Left ventricle myocardium inferior (tissue), 1 donor: ENCODE results near the gene TREML1. TPM values are rescaled to one million over a fixed set of nuclear protein-coding genes. Genes with fewer than 3 reads are reported as not detected.
A peak's percentile ranks its signal among the peaks of the same experiment; 100 is the strongest.

Experiments used
- DNase-seq: peaks from one replicate; pipeline ENCODE4 v3.0.0-alpha.2; 2020
- H3K27ac ChIP-seq: fragments of 200-600 bp; replicated peaks from 2 replicates; pipeline ENCODE4 v1.8.0; 2021
- H3K27me3 ChIP-seq: fragments of 200-600 bp; 2 replicates; pipeline ENCODE4 v1.8.0; 2021; ENCODE audit warnings: low read depth
- H3K36me3 ChIP-seq: fragments of 200-600 bp; 2 replicates; pipeline ENCODE4 v1.8.0; 2021
- H3K4me1 ChIP-seq: fragments of 200-600 bp; 2 replicates; pipeline ENCODE4 v1.8.0; 2021
- H3K4me3 ChIP-seq: fragments of 200-600 bp; 2 replicates; pipeline ENCODE4 v1.8.0; 2021; ENCODE audit warnings: mild to moderate bottlenecking, moderate library complexity
- H3K9me3 ChIP-seq: fragments of 200-600 bp; replicated peaks from 2 replicates; pipeline ENCODE4 v1.8.0; 2021
- CTCF ChIP-seq: fragments of 200-600 bp; IDR thresholded peaks from 2 replicates; pipeline ENCODE4 v1.8.0; 2021; ENCODE audit warnings: antibody characterized with exemption, mild to moderate bottlenecking, borderline replicate concordance
- intact Hi-C: fragments of 100-400 bp; cut with micrococcal nuclease; formaldehyde crosslinking; loops from one replicate; pipeline ENCODE4 v1.11.0; 2022
- total RNA-seq: library from RNA; stranded (reverse); fragmentation: NEBNext Ultra II Directional; extraction: Animal tissue kit (Norgen Biotek cat#: 25700); gene quantifications from one replicate; pipeline ENCODE4 v1.2.1, GENCODE V29; 2021
- donor health status: DM: no; HTN: yes; CAD: no; lungs with severe emphysema.

TREML1 gene
- total RNA-seq, 1 donor from 2014 or later = not detected

- Histone ChIP-seq H3K9me3 (no peaks in the 10 kb centered on the region), H3K4me1 (peaks cover 5% of the 10 kb centered on the region), H3K36me3 (peaks cover 19% of the 10 kb centered on the region), H3K27me3 (no peaks in the 10 kb centered on the region), H3K27ac (no peak overlapping the region), H3K4me3 (no peak overlapping the region)
- intact Hi-C loops = no loop called here
- DNase-seq = no peak
- TF ChIP-seq CTCF = no peak
These were observed 50.3 kb downstream of the TREML1 start for GRCh38 chr6:41103847-41104246.

GRCh38 chr6:41100871-41101287 lies 53.3 kb downstream of the TREML1 start:
- Histone ChIP-seq H3K27me3 (no peaks in the 10 kb centered on the region), H3K9me3 (no peaks in the 10 kb centered on the region), H3K4me3 (no peak overlapping the region), H3K27ac (no peak overlapping the region), H3K36me3 (peaks cover 47% of the 10 kb centered on the region), H3K4me1 (peaks cover 21% of the 10 kb centered on the region)
- no peak for TF ChIP-seq CTCF
- intact Hi-C loops = no loop called here
- peak; percentile 16 for DNase-seq

Other genes with a start within 250 kb of the TREML1 start
- 0.27 TPM for gene UNC5CL, start 115.1 kb downstream of the TREML1 start, total RNA-seq
- gene TSPO2, start 111.9 kb downstream of the TREML1 start, total RNA-seq = not detected
- gene APOBEC2, start 101.1 kb downstream of the TREML1 start, total RNA-seq = 219 TPM
- gene OARD1, start 82.0 kb downstream of the TREML1 start, total RNA-seq = 19.9 TPM
- 12.5 TPM for gene NFYA, start 81.4 kb downstream of the TREML1 start, total RNA-seq
- 0.66 TPM for gene TREM2, start 8.8 kb upstream of the TREML1 start, total RNA-seq
- gene TREML2, start 46.8 kb upstream of the TREML1 start, total RNA-seq = not detected
- gene TREML4, start 74.0 kb upstream of the TREML1 start, total RNA-seq = not detected
- gene TREM1, start 132.3 kb upstream of the TREML1 start, total RNA-seq = 0.52 TPM
- gene NCR2, start 181.3 kb upstream of the TREML1 start, total RNA-seq = not detected